SU-DHL-6 (cell line): ENCODE data around the gene SERINC3.

ENCODE experiments used
- EZH2phosphoT487 ChIP-seq: fragments of 200-600 bp; sonication (generic), shearing (Covaris generic); conservative IDR thresholded peaks from 2 replicates; pipeline ENCODE4 v1.6.1; 2018; ENCODE audit warnings: mild to moderate bottlenecking, antibody characterized with exemption, low read length, moderate library complexity, mixed read lengths
- TF ChIP-seq, protein P1 (sequence below): fragments of 200-600 bp; sonication (generic); IDR thresholded peaks from one replicate; pipeline ENCODE4 v1.5.1; 2017; ENCODE audit warnings: antibody characterized with exemption, mild to moderate bottlenecking, low read length, moderate library complexity; ENCODE audit not compliant: insufficient read depth, poor library complexity, severe bottlenecking

DNA sequence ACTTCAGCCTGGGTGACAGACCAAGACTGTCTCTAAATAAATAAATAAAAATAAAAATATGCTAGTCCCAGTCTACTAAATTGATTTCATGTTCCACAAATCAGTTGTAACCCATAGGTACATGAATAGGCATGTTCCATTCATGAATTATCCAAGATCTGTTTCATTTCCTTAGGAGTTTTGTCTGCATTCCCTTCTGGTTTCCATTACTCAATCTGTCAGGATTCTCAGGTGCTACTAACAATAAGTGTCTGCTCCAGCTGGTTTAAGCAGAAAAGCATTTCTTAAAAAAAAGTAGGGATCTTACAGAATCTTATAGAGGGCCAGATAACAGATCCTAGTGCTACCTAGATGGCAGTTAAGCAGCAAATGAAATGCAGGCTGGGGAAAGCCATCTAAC lies 44.9 kb upstream of the SERINC3 start:
- TF ChIP-seq, protein P1, sequence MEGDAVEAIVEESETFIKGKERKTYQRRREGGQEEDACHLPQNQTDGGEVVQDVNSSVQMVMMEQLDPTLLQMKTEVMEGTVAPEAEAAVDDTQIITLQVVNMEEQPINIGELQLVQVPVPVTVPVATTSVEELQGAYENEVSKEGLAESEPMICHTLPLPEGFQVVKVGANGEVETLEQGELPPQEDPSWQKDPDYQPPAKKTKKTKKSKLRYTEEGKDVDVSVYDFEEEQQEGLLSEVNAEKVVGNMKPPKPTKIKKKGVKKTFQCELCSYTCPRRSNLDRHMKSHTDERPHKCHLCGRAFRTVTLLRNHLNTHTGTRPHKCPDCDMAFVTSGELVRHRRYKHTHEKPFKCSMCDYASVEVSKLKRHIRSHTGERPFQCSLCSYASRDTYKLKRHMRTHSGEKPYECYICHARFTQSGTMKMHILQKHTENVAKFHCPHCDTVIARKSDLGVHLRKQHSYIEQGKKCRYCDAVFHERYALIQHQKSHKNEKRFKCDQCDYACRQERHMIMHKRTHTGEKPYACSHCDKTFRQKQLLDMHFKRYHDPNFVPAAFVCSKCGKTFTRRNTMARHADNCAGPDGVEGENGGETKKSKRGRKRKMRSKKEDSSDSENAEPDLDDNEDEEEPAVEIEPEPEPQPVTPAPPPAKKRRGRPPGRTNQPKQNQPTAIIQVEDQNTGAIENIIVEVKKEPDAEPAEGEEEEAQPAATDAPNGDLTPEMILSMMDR, result no peak
- TF ChIP-seq EZH2phosphoT487, result no peak
